Measurements from ENCODE around the gene LDHD. TPM values are rescaled to one million over a fixed set of nuclear protein-coding genes. Genes with fewer than 3 reads are reported as not detected.

Gene LDHD
- total and polyA plus RNA-seq, 9 donors, result 2.1 to 25.4 (median 20.7) TPM

GRCh38 chr16:75072239-75072947, 44.2 kb downstream of the LDHD start:
- no peak for DNase-seq
- H3K4me1 ChIP-seq (ENCODE audit: insufficient read depth), result peaks cover 7% of the 10 kb centered on the region
- TF ChIP-seq, protein P1, sequence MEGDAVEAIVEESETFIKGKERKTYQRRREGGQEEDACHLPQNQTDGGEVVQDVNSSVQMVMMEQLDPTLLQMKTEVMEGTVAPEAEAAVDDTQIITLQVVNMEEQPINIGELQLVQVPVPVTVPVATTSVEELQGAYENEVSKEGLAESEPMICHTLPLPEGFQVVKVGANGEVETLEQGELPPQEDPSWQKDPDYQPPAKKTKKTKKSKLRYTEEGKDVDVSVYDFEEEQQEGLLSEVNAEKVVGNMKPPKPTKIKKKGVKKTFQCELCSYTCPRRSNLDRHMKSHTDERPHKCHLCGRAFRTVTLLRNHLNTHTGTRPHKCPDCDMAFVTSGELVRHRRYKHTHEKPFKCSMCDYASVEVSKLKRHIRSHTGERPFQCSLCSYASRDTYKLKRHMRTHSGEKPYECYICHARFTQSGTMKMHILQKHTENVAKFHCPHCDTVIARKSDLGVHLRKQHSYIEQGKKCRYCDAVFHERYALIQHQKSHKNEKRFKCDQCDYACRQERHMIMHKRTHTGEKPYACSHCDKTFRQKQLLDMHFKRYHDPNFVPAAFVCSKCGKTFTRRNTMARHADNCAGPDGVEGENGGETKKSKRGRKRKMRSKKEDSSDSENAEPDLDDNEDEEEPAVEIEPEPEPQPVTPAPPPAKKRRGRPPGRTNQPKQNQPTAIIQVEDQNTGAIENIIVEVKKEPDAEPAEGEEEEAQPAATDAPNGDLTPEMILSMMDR (IDR thresholded peaks at IDR 0.05), result no peak
- TF ChIP-seq EP300 (IDR thresholded peaks at IDR 0.05) (no peak), POLR2A (IDR thresholded peaks at IDR 0.05) (no peak)
- no peak overlapping the region for H3K4me3 ChIP-seq
- no peaks in the 10 kb centered on the region for H3K27me3 ChIP-seq
- 99 to 100% (median 99%) methylated on average over 2 of the region's 2 CpGs for WGBS, 3 donors
- no peaks in the 10 kb centered on the region for H3K36me3 ChIP-seq
- H3K9me3 ChIP-seq, result no peaks in the 10 kb centered on the region
- H3K27ac ChIP-seq, result no peak overlapping the region
- intact Hi-C loops (cut with DNase I), result no loop called here

- TF ChIP-seq, protein P1 (IDR thresholded peaks at IDR 0.05), result no peak
- TF ChIP-seq EP300 (IDR thresholded peaks at IDR 0.05), result no peak
- TF ChIP-seq POLR2A (IDR thresholded peaks at IDR 0.05), result no peak
- Histone ChIP-seq H3K27ac (no peak overlapping the region), H3K4me3 (no peak overlapping the region), H3K36me3 (no peaks in the 10 kb centered on the region), H3K27me3 (no peaks in the 10 kb centered on the region), H3K9me3 (no peaks in the 10 kb centered on the region), H3K4me1 (ENCODE audit: insufficient read depth) (peaks cover 7% of the 10 kb centered on the region)
- intact Hi-C loops (cut with DNase I), result no loop called here
- WGBS, 3 donors, result 89 to 98% (median 97%) methylated on average over 3 of the region's 3 CpGs
- no peak for DNase-seq
Observed at GRCh38 chr16:75071621-75072020, 45.0 kb downstream of the LDHD start.

GRCh38 chr16:75070012-75070841, 46.4 kb downstream of the LDHD start:
- intact Hi-C loops (cut with DNase I), result no loop called here
- Histone ChIP-seq H3K36me3 (no peaks in the 10 kb centered on the region), H3K4me3 (no peak overlapping the region), H3K4me1 (ENCODE audit: insufficient read depth) (peaks cover 5% of the 10 kb centered on the region), H3K27me3 (no peaks in the 10 kb centered on the region), H3K27ac (no peak overlapping the region), H3K9me3 (no peaks in the 10 kb centered on the region)
- 48 to 49% (median 49%) methylated on average over 11 of the region's 11 CpGs for WGBS, 3 donors
- peak in 3 of 5 donors; percentile 36 to 62 (median 55) for DNase-seq
- TF ChIP-seq POLR2A (IDR thresholded peaks at IDR 0.05) (no peak), EP300 (IDR thresholded peaks at IDR 0.05) (no peak)
- TF ChIP-seq, protein P1 (IDR thresholded peaks at IDR 0.05), result no peak

DNA sequence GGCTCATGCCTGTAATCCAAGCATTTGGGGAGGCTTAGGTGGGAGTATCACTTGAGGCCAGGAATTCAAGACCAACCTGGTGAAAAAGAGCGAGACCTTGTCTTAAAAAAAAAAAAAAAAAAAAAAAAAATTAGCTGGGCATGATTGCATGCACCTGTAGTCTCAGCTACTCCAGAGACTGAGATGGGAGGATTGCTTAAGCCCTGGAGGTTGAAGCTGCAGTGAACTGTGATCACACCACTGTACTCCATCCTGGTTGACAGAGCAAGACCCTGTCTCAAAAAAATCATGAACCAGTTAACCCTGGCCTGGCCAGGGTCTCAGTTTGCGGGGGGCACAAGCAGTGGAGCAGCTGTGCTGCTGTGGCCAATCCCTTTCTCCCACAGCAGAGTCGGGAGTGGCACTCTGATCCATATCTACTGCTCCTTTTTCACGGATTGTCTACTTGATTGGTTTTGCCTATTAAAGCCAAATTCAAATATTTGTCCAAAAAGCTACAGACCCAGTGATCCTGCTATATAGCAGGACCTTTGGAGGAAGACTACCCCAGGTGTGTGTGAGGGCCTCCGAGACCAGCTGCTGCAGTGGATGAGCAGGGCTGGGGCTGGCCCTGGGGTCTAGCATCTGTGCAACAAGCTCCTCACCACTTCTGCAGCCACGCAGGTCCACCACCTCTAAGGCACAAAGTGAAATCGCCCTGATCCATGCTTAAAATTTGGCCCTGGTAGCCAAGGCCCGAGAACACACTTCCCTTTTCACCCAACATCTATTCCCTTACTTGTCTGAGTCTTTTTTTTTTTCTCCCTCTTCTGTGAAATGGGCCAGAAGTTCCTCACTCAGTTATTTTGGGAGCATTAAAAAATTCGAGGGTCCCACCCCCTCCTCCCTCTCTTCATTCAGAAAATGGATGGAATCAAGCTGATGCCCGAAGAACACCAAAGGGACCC, 48.2 kb downstream of the LDHD start:
- H3K4me3 ChIP-seq, result no peak overlapping the region
- H3K27ac ChIP-seq, result no peak overlapping the region
- no peaks in the 10 kb centered on the region for H3K9me3 ChIP-seq
- 92 to 93% (median 93%) methylated on average over 10 of the region's 10 CpGs for WGBS, 3 donors
- intact Hi-C loops (cut with DNase I), result no loop called here
- DNase-seq, result no peak
- TF ChIP-seq POLR2A (IDR thresholded peaks at IDR 0.05) (no peak), EP300 (IDR thresholded peaks at IDR 0.05) (no peak)
- TF ChIP-seq, protein P1 (IDR thresholded peaks at IDR 0.05), result no peak
- H3K27me3 ChIP-seq, result no peaks in the 10 kb centered on the region
- no peaks in the 10 kb centered on the region for H3K36me3 ChIP-seq
- peaks cover 7% of the 10 kb centered on the region for H3K4me1 ChIP-seq (ENCODE audit: insufficient read depth)
